HG03280 (cell line): ENCODE results near the gene TIA1.

ENCODE experiments used
- ATAC-seq: cut with Tn5 transposase; IDR thresholded peaks from one replicate; pipeline ENCODE4 v1.9.1; 2021; ENCODE audit warnings: mild to moderate bottlenecking, moderate library complexity; ENCODE audit not compliant: unreplicated experiment

TIA1 gene

DNA sequence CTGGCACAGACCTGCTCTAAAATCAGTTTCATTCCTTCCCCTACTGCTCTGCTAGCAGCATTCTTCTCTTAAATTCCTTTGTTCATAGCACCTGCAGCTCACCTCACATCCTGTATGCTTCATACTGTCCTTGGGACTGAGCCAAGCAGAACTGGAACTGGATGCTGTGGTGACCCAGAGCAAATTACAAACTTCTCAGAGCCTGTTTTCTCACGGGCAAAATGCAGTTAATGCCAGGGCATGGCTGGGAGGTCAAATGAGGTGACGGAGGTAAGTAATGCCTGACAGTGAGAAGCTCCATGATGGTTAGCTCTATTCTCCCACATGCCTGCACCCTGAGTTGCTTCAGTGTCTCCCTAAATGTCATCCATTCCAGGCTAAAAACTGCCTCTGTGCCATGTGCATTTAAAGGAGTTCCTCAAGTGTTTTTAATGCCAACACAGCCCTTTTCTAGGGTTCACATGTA, 87.3 kb downstream of the TIA1 start:
- ATAC-seq, result no peak

- ATAC-seq, result no peak
Measured at GRCh38 chr2:70160545-70160944, 87.9 kb downstream of the TIA1 start.
